Epidermal melanocyte (primary cell): ENCODE data around the gene SPRR2D.
"Not testable (repeated sequence)": the region's sequence is repeated elsewhere in the genome, so short reads cannot be mapped to it uniquely, and the experiment has no call there.

ENCODE experiments used
- DNase-seq: peaks from one replicate; pipeline ENCODE4 v3.0.0; 2011; ENCODE audit warnings: low spot score; ENCODE audit not compliant: insufficient read length

SPRR2D gene

DNA sequence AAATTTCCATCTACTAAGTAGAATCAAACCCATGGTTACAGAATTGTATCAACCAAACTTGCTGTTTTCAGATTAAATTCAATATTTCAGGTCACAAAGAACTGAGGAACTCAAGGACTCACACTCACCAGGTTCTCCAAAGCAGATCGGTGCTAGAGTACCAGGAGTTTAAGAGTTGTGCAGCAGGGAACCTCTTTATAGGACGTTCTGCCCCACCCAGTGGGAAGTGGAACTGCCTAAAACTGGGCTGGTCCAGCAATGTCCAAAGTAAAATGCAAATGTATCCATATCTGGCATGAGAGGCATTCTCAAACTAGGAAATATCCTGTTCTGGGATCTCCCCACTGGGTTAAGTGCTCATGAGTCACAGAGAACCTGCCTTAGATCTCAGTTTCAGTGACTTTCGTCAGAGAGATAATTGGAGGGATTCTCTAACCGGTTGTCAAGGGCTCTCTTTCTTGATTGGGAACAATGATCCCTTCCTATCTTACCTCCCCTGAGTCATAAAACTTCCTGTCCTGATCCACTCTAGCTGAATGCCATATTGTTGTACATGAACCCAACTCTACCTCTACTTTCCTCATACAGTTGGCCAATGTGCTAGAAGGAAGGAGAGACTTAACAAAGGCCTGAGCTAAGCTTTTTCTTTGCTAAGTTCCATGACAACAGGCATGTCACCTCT lies at the start of gene SPRR2D:
Gene SPRR2D, minus strand, starts transcription at position 171 of the 682 bp plus-strand sequence. CDS start 774 bp downstream, outside the sequence.
- DNase-seq, result no peak

DNA sequence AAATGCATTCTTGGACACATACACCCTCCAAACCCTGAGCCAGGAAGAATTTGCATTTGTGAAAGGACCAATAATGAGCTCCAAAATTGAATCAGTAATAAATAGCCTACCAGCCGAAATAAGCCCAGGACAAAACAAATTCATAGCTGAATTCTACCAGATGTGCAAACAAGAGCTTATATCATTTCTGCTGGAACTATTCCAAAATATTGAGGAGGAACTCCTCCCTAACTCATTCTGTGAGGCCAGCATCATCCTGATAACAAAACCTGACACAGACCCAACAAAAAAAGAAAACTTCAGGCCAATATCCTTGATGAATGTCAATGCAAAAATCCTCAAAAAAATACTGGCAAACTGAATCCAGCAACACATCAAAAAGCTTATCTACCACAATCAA lies 46.7 kb upstream of the SPRR2D start:
- DNase-seq, result no peak

DNA sequence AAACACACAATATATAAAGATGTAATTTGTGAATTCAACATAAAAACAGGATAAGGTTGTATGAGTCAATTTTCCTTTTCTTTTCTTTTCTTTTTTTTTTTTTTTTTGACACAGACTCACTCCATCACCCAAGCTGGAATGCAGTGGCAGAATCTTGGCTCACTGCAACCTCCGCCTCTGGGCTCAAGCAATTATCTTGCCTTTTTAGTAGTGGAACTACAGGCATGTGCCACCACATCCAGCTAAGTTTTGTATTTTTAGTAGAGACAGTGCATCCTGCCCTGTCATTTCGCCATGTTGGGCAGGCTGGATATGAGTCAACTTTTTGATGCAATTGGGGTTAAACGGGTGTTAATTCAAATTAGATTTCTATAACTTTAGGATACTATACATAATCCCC lies 40.8 kb upstream of the SPRR2D start:
- DNase-seq, result no peak

DNA sequence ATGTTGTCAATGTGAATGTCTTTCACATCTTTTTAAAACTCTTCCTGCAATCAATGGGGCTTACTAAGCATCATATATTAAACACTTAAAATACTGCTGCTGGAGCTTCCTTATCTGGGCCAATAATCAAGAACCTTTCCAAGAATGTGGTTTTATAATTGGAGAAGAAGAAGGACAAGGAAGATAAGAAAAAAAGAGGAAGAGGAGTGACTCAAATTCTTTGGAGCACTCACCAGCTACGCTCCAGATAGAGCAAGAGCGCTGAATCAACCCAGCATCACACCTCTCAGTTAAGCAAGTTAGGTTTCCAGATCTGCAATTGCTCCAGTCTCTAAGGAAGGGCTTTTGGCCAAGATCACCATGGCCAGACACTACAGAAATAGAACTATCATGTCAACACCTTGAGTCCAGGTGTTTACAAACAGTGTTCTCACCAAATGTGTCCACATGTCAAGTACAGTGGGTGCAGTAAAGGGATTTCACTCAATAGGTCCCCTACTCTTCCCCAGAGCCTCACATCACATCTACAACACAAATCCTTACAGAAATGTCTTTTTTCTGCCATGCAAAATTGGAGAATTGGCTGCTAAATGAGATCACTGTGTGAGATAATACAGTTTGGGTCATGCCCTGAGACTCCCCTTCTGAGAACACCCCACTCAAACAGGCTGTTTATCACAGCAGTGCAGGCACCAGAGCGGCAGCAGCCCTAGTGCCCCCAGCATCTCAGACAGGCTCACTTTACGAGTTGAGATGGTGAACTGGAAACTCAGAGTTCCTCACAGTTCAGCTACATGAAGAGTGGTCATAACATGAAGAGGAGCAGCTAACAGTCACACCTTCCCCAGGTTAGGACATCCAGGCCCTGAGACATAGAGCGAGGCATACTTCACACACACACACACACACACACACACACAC lies 32.1 kb upstream of the SPRR2D start:
- no peak for DNase-seq

DNA sequence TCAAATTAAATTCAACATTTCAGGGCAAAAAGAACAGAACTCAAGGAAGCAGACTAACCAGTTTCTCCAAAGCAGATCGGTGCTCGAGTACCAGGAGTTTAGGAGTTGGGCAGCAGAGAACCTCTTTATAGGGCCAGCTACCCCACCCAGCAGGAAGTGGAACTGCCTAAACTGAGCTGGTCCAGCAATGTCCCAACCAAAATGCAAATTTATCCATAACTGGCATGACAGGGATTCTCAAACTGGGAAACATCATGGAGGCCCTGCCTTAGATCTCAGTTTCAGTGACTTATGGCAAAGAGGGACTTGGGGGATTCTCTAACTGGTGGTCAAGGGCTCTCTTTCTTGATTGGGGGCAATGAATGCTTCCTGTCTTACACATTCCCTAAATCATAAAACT lies 30.6 kb upstream of the SPRR2D start, which contains the start of gene SPRR2B:
Gene SPRR2B, minus strand, starts transcription at position 101 of the 400 bp plus-strand sequence. CDS start 772 bp downstream, outside the sequence.
- DNase-seq, result no peak

DNA sequence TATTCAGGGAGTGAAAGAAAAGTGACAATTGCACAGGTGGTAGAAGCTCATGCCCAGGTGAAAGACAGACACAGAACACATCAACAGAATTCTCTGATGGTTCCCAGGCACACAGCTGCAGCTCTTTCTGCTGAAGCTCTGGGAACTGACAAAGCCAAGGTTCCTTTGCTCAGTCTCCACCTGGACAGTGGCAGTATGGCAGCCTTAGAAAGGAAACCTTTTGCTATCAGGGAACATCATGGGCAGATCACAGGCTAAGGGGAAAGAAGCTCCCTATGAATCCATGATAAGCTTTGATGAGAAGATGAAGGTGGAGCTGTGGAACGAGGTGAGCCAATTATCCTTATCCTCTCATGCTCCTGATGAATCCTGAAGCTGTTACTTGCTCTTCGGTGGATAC lies 29.3 kb upstream of the SPRR2D start:
- no peak for DNase-seq

DNA sequence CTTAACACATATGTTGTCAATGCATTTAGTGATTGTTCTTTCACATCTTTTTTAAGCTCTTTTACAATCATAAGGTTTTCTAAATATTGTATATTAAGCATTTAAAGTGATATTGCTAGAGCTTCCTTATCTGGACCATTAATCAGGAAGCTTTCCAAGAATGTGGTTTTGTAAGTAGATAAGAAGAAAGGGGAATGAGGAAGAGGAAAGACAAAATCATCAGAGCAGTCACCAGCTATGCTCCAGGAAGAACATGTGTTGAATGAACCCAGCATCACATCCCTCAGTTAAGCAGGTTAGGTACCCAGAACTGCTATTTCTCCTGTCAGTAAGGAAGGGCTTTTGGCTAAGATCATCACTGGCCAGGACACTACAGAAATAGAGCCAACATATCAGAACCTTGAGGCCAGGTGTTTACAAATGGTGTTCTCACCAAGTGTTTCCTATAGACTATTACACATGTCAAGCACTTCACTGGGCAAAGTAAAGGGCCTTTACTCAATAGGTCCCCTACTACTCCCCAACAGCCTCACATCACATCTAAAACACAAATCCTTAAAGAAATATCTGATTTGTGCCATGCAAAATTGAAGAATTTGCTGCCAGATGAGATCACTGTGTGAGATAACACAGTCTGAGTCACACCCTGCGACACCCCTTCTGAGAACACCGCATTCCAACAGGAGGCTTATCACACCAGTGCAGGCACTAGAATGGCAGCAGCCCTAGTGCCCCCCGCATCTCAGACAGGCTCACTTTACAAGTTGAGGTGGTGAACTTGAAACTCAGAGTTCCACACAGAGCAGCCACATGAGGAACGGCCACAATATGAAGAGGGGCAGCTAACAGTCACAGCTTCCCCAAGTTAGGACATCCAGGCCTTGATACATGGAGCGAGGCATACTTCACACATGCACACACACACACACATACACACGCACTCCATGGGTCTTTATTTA lies 18.2 kb upstream of the SPRR2D start:
- no peak for DNase-seq

DNA sequence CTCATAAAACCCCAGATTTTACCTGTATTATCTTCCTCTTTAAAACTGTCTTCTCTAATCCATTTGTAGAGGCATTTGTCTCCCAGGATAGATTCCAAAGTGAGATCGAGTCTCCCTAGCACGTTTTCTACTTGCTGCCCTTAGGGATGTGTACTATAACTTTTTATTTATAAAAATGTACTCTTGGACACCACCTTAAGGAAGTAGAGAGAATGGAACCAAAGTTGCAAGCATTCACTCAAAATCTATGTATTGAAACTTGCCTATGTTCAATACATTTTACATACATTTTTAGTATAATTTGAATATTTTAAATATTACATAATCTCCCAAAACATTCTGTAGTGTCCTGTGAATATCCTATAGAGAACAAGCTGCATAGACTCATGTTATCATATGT lies 17.2 kb upstream of the SPRR2D start:
- no peak for DNase-seq

DNA sequence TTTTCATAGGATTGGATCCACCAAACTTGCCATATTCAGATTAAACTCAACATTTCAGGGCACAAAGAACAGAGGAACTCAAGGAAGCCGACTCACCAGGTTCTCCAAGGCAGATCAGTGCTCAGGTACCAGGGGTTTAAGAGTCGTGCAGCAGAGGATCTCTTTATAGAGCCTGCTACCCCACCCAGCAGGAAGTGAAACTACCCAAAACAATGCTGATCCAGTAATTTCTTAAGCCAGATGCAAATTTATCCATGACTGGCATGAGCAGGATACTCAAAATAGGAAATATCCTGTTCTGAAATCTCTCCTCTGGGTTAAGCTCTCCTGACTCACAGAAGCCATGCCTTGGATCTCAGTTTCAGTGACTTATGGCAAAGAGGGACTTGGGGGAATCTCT lies 16.5 kb upstream of the SPRR2D start, which contains the start of gene SPRR2A:
Gene SPRR2A, minus strand, starts transcription at position 138 of the 400 bp plus-strand sequence. CDS start 777 bp downstream, outside the sequence.
- DNase-seq, result no peak

DNA sequence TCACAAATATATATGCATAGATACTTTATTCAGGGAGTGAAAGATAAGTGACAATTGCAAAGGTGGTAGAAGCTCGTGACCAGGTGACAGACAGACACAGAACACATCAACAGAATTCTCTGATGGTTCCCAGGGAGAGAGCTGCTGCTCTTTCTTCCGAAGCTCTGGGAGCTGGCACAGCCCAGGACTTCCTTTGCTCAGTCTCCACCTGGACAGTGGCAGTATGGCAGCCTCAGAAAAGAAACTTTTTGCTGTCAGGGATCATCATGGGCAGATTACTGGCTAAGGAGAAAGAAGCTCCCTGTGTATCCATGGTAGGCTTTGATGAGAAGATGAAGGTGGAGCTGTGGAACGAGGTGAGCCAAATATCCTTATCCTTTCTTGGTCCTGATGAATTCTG lies 15.2 kb upstream of the SPRR2D start:
- DNase-seq, result not testable (repeated sequence)

DNA sequence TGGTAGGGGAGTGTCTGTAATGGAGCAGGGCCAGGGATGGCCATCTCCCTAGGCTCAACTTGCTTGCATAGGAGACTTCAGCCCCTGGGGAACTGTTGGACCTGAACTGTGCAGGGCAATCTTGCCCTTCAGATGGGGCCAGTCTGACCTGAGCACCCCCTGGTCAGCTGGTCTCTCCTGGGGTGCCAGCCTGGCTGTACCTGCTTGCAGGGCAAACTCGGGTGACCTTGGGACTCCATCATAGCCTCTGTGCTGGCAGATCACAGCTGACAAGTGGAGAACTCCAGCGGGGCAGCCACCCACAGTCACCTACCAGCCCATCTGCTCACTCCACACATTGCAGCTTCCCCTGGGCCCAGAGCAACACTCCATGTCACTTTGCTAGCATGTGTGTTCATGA lies 8.3 kb upstream of the SPRR2D start:
- DNase-seq, result no peak

DNA sequence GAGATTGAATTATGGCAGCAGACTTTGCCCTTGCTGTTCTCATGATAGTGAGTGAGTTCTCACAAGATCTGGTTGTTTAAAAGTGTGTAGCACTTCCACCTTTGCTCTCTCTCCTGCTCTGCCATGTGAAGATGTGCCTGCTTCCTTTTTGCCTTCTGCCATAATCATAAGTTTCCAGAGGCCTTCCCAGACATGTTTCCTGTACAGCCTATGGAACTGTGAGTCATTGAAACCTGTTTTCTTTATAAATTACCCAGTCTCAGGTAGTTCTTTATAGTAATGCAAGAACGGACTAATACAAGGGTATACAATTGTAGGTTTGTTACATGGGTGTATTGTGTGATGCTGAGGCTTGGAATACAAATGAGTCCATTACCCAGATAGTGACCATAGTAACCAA lies 5.7 kb downstream of the SPRR2D start:
- DNase-seq, result no peak

DNA sequence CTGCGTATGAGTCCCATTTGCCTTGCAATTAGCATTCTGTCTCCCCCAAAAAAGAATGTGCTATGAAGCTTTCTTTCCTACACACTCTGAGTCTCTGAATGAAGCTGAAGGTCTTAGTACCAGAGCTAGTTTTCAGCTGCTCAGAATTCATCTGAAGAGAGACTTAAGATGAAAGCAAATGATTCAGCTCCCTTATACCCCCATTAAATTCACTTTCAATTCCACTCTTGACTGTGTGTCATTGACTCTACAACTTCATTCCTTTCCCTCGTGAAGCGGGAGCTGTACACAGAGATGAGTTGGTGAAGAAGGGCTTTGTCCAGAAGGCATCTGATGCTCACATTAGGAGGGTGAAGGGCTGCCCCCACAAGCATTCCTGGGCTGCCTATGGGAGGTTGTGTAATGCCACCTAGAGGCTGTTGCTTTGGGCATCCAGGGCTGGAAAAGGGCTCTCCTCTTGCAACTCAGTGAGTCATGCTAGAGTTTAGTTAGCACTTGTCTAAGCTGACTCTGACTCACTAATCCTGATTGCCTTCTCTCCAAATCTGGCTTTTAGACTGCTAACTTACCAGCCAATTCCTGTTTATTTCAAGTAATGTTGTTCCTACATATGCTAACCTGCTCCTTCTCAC lies 8.1 kb downstream of the SPRR2D start:
- no peak for DNase-seq

DNA sequence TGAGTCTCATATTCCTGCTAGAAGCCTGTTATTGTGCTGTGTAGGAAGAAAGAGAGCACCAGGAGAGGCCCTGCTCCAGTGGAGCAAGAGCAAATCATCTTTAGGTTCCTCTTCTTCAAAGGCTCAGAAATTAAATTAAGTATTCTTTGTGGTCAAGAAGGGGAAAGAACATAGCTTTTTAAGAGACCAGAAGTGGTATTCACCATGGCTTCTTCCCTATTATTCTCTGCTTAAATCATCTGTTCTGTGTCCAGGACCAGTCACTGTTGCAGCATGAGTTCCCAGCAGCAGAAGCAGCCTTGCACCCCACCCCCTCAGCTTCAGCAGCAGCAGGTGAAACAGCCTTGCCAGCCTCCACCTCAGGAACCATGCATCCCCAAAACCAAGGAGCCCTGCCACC lies 8.8 kb downstream of the SPRR2D start:
- DNase-seq, result no peak

DNA sequence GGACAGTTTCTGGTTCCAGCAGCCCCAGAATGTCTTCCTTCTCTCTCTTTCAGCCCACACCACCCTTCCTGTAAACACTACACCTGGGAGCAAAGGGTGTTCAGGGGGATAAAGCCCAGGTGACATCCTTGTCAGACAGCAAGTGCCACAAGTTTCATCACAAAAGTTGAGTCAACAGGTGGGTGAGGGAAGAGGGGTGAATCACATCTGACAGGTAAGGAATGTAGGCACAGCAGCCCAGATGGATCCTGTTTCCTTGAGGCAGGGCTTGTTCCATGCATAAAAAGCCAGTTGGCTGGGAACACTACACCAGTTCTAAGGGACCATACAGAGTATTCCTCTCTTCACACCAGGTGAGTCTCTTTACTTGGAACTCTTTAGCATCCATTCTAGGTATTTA lies 10.0 kb downstream of the SPRR2D start, which contains the start of gene SPRR1B:
Gene SPRR1B, plus strand, starts transcription at position 309 of the 400 bp plus-strand sequence. CDS start 1,143 bp downstream, outside the sequence.
- no peak for DNase-seq

DNA sequence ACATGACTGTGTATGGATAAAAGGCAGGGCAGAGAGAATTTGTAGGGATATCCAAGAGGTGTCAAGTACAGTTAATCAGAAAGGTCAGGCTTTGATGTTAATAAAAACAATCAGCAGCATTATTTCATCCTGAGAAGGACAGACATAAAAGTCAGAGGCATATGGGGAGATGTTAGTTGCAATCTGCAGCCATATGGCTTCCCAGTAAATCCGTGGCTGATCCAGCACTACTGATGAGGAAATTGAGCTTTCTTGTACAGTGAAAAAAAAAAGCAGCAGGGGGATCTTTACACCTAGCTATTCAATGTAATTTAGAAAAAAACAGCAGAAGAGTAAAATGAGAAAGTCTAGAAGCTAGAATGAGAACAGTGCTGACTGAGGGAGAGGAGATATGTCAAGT lies 12.2 kb downstream of the SPRR2D start:
- DNase-seq, result no peak

DNA sequence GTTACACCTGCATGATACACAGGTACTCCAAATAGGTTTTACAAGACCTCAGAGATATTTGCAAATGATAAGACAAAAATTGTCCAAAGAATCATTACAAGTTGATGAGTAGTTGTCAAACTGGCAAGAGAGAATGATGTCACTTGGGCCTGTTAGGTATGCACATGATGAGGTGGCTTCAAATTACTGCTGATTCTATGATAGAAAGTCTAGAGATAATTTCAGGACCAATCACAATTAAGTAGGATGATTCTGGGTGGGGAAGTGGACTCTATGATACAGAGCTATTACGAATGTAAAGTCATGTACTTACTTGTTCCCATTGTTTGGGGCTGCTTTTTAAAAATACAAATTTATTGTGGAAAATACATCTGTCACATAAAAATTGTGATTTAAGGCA lies 15.1 kb downstream of the SPRR2D start:
- no peak for DNase-seq

DNA sequence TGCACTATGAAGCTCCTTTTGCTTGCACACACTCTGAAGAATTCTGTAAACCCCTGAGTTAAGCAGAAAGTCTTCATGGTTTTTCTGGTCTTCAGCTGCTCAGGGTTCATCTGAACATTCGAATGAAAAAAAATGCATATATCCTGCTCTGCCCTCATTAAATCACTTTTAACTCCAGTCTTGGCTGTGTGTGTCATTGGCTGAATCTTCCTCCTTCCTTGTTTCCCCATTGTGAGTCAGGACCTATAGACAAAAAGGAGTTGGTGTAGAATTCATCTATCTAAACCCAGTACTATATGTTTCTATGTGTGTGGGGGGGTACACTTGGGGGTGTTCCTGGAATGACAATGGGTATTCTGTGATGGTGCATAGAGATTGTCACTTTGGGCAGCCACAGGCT lies 16.5 kb downstream of the SPRR2D start:
- DNase-seq, result no peak

DNA sequence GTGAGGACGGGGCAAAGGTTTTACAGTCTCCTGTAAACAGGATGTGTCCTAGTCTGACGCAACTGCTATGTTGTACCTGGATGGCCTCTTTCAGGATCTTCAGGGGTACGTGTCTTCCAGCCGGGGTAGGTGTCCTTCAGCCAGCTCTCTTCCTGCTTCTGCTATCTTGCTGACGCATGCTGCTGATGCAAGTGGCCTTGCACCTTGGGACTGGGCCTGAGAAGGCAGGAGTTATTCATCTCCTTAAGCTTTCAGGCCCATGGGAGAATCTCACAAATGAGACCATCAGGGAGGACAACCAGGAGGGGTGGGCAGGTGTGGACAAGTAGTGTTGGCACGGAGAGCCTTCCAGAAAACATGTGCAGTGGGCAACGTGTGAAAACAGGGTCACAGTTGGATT lies 17.8 kb downstream of the SPRR2D start:
- no peak for DNase-seq

DNA sequence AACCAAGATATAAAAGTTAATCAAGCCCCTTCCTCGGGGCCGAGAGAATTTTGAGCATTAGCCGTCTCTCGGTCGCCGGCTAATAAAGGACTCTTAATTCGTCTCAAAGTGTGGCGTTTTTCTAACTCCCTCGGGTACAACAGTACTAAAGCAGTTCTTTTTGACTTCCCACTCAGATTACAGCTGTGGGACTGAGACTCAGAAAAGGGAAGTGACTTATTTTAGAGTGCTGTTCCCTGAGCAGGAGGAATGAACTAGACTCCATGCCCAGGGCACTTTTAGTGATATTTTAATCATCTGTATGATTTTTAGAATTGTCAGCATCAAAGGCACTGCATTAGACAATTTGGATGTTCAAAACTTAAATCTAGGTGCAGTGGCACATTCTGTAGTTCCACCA lies 18.6 kb downstream of the SPRR2D start:
- DNase-seq, result not testable (repeated sequence)

DNA sequence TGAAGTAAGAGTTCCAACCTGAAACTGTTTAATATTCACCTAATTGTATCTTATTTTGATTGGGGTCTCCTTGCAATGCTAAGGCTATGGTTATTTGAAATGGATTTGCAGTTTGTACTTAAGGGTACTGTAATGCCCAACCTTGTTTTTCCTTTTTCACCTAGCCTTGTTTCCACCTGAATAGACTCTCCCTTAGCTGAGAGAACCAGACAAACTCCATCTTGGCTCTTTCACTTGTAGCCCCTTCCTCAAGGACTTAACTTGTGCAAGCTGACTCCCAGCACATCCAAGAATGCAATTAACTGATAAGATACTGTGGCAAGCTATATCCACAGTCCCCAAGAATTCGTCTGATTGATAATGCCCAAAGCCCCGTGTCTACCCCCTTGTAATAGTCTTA lies 19.1 kb downstream of the SPRR2D start:
- DNase-seq, result not testable (repeated sequence)
